Duodenal mucosa (tissue), 2 donors: ENCODE data around the gene PYGB.

Experiments
- H3K27ac ChIP-seq: one replicate; pipeline ENCODE4 v1.7.0; 2013; ENCODE audit warnings: low read depth, low read length
- H3K27me3 ChIP-seq, 2 donors: one replicate each; pipeline ENCODE4 v1.7.0; 2013; ENCODE audit warnings: low read length in 2 of 2, control low read depth in 1 of 2; ENCODE audit not compliant: insufficient read depth in 2 of 2, control insufficient read depth in 1 of 2
- H3K36me3 ChIP-seq, 2 donors: one replicate each; pipeline ENCODE4 v1.7.0; 2013; ENCODE audit warnings: low read length in 2 of 2, control low read depth in 1 of 2; ENCODE audit not compliant: insufficient read depth in 2 of 2, control insufficient read depth in 1 of 2
- H3K4me1 ChIP-seq, 2 donors: one replicate each; pipeline ENCODE4 v1.7.0; 2013; ENCODE audit warnings: low read length in 2 of 2, control low read depth in 1 of 2; ENCODE audit not compliant: insufficient read depth in 2 of 2, control insufficient read depth in 1 of 2
- H3K4me3 ChIP-seq, 2 donors: one replicate each; pipeline ENCODE4 v1.7.0; 2013; ENCODE audit warnings: low read length in 2 of 2, low read depth in 1 of 2
- H3K9ac ChIP-seq, 2 donors: one replicate each; pipeline ENCODE4 v1.7.0; 2013; ENCODE audit warnings: low read length in 2 of 2, low read depth in 1 of 2
- H3K9me3 ChIP-seq, 2 donors: one replicate each; pipeline ENCODE4 v1.7.0; 2013; ENCODE audit warnings: low read length in 2 of 2, control low read depth in 1 of 2; ENCODE audit not compliant: control insufficient read depth in 1 of 2

Gene PYGB

GRCh38 chr20:25297141-25297905 is 49.4 kb downstream of the PYGB start:
- Histone ChIP-seq H3K4me1 (peaks cover 16 to 33% of the 10 kb centered on the region in 2 donors), H3K36me3 (peaks cover 10 to 38% of the 10 kb centered on the region in 2 donors), H3K27me3 (no peaks in the 10 kb centered on the region), H3K9ac (peak overlapping the region in 1 of 2 donors; percentile 25), H3K9me3 (no peaks in the 10 kb centered on the region), H3K4me3 (no peak overlapping the region), H3K27ac (peak overlapping the region; percentile 42)

GRCh38 chr20:25299806-25300205 is 51.9 kb downstream of the PYGB start:
- H3K36me3 ChIP-seq: peaks cover 13 to 50% of the 10 kb centered on the region in 2 donors
- H3K4me3 ChIP-seq: no peak overlapping the region

GRCh38 chr20:25300496-25301170 is 52.7 kb downstream of the PYGB start:
- H3K27me3 ChIP-seq: no peaks in the 10 kb centered on the region
- H3K9me3 ChIP-seq: no peaks in the 10 kb centered on the region
- no peak overlapping the region for H3K27ac ChIP-seq
- no peak overlapping the region for H3K4me3 ChIP-seq
- H3K36me3 ChIP-seq: peaks cover 13 to 50% of the 10 kb centered on the region in 2 donors
- peaks cover 14 to 23% of the 10 kb centered on the region in 2 donors for H3K4me1 ChIP-seq
- no peak overlapping the region for H3K9ac ChIP-seq

More at GRCh38 chr20:25299806-25300205, 51.9 kb downstream of the PYGB start:
- no peaks in the 10 kb centered on the region for H3K27me3 ChIP-seq
- H3K27ac ChIP-seq: no peak overlapping the region
- no peaks in the 10 kb centered on the region for H3K9me3 ChIP-seq
- H3K9ac ChIP-seq: no peak overlapping the region
- H3K4me1 ChIP-seq: peaks cover 16 to 31% of the 10 kb centered on the region in 2 donors

- H3K9me3 ChIP-seq: no peaks in the 10 kb centered on the region
- H3K27ac ChIP-seq: no peak overlapping the region
- no peak overlapping the region for H3K4me3 ChIP-seq
- H3K4me1 ChIP-seq: peaks cover 6 to 15% of the 10 kb centered on the region in 2 donors
- H3K27me3 ChIP-seq: no peaks in the 10 kb centered on the region
- no peak overlapping the region for H3K9ac ChIP-seq
- H3K36me3 ChIP-seq: peaks cover 13 to 48% of the 10 kb centered on the region in 2 donors
These were observed 53.6 kb downstream of the PYGB start for GRCh38 chr20:25301357-25301920.

GRCh38 chr20:25302596-25302995 is 54.7 kb downstream of the PYGB start:
- Histone ChIP-seq H3K36me3 (peaks cover 11 to 42% of the 10 kb centered on the region in 2 donors), H3K27ac (no peak overlapping the region), H3K4me1 (peaks cover 5 to 6% of the 10 kb centered on the region in 2 donors), H3K9me3 (no peaks in the 10 kb centered on the region), H3K4me3 (no peak overlapping the region), H3K9ac (no peak overlapping the region), H3K27me3 (no peaks in the 10 kb centered on the region)

- peaks cover 7 to 10% of the 10 kb centered on the region in 2 donors for H3K4me1 ChIP-seq
- no peaks in the 10 kb centered on the region for H3K27me3 ChIP-seq
- no peaks in the 10 kb centered on the region for H3K9me3 ChIP-seq
- peaks cover 8 to 39% of the 10 kb centered on the region in 2 donors for H3K36me3 ChIP-seq
- no peak overlapping the region for H3K4me3 ChIP-seq
- H3K27ac ChIP-seq: no peak overlapping the region
- no peak overlapping the region for H3K9ac ChIP-seq
These were observed 55.6 kb downstream of the PYGB start for GRCh38 chr20:25303292-25304024.

- H3K4me1 ChIP-seq: peaks cover 13 to 16% of the 10 kb centered on the region in 2 donors
- H3K9me3 ChIP-seq: no peaks in the 10 kb centered on the region
- H3K4me3 ChIP-seq: no peak overlapping the region
- peaks cover 8 to 39% of the 10 kb centered on the region in 2 donors for H3K36me3 ChIP-seq
- H3K27ac ChIP-seq: no peak overlapping the region
- H3K27me3 ChIP-seq: no peaks in the 10 kb centered on the region
- no peak overlapping the region for H3K9ac ChIP-seq
These were observed 56.2 kb downstream of the PYGB start for GRCh38 chr20:25304025-25304549.

- Histone ChIP-seq H3K9ac (no peak overlapping the region), H3K36me3 (peaks cover 3 to 20% of the 10 kb centered on the region in 2 donors), H3K9me3 (no peaks in the 10 kb centered on the region), H3K4me1 (peaks cover 37 to 42% of the 10 kb centered on the region in 2 donors), H3K4me3 (no peak overlapping the region), H3K27me3 (no peaks in the 10 kb centered on the region), H3K27ac (no peak overlapping the region)
These were observed 59.4 kb downstream of the PYGB start for GRCh38 chr20:25306991-25307903.

GRCh38 chr20:25308083-25308491 is 60.2 kb downstream of the PYGB start:
- Histone ChIP-seq H3K27ac (no peak overlapping the region), H3K4me3 (no peak overlapping the region), H3K9me3 (no peaks in the 10 kb centered on the region), H3K4me1 (peaks cover 37 to 42% of the 10 kb centered on the region in 2 donors), H3K36me3 (peaks cover 3 to 13% of the 10 kb centered on the region in 2 donors), H3K27me3 (no peaks in the 10 kb centered on the region), H3K9ac (no peak overlapping the region)
